GM12875 (cell line): ENCODE data around the gene HOXB4.

ENCODE experiments used
- H3K4me3 ChIP-seq: one replicate; pipeline ENCODE4 v1.5.1; 2011; ENCODE audit warnings: low read depth, low read length, control low read depth
- TF ChIP-seq, protein P1 (sequence below): IDR thresholded peaks from 2 replicates; pipeline ENCODE4 v1.5.1; 2011; ENCODE audit warnings: low read depth, mild to moderate bottlenecking, control low read depth, inconsistent platforms, low read length, moderate library complexity, borderline replicate concordance; ENCODE audit not compliant: insufficient read depth

Gene HOXB4

GRCh38 chr17:48623583-48623982, 45.4 kb upstream of the HOXB4 start:
- TF ChIP-seq, protein P1, sequence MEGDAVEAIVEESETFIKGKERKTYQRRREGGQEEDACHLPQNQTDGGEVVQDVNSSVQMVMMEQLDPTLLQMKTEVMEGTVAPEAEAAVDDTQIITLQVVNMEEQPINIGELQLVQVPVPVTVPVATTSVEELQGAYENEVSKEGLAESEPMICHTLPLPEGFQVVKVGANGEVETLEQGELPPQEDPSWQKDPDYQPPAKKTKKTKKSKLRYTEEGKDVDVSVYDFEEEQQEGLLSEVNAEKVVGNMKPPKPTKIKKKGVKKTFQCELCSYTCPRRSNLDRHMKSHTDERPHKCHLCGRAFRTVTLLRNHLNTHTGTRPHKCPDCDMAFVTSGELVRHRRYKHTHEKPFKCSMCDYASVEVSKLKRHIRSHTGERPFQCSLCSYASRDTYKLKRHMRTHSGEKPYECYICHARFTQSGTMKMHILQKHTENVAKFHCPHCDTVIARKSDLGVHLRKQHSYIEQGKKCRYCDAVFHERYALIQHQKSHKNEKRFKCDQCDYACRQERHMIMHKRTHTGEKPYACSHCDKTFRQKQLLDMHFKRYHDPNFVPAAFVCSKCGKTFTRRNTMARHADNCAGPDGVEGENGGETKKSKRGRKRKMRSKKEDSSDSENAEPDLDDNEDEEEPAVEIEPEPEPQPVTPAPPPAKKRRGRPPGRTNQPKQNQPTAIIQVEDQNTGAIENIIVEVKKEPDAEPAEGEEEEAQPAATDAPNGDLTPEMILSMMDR = no peak
- H3K4me3 ChIP-seq = no peak overlapping the region

- TF ChIP-seq, protein P1 = no peak
These were observed 44.7 kb upstream of the HOXB4 start for GRCh38 chr17:48622857-48623256.

GRCh38 chr17:48621410-48622392, 43.6 kb upstream of the HOXB4 start:
- TF ChIP-seq, protein P1 = no peak
- no peak overlapping the region for H3K4me3 ChIP-seq

More at GRCh38 chr17:48622857-48623256, 44.7 kb upstream of the HOXB4 start:
- no peak overlapping the region for H3K4me3 ChIP-seq

- TF ChIP-seq, protein P1 = no peak
- no peak overlapping the region for H3K4me3 ChIP-seq
These were observed 42.5 kb upstream of the HOXB4 start for GRCh38 chr17:48620461-48621139.

GRCh38 chr17:48619826-48620449, 41.8 kb upstream of the HOXB4 start:
- H3K4me3 ChIP-seq = no peak overlapping the region

DNA sequence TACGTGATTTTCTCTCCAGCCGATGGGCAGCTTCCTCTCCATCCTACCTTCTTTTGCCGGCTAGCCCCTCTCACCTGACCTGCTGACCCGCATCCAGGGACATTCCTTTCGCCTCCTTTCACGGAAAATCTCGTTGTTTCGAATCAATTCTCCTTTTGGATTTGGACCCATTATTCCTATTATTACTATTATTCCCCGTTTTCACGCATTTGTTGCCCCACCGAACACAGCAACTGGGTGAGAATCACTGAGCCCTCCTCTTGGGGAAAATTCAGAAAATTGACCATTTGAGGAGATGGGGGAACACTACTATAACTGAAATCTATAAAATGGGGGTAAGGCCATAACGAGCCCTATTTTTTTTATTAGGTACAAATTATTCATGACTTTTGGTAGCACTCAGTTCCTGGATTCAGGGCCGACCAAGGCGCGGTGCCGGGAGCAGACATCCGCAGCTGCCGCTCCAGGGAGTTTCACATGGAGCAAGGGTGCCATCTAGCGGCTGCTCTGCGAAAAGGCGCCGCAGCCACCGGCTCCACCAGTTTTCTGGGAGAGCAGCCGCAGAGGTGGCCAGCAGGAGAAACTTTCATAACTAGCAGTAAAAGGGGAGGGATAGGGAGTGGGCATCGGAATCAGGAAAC, 40.2 kb upstream of the HOXB4 start:
- TF ChIP-seq, protein P1 = peak; percentile 89
- H3K4me3 ChIP-seq = peak overlapping the region; percentile 6

More at GRCh38 chr17:48619826-48620449, 41.8 kb upstream of the HOXB4 start:
- TF ChIP-seq, protein P1 = no peak
